Measurements from ENCODE around the gene CLHC1. TPM values are rescaled to one million over a fixed set of nuclear protein-coding genes. Genes with fewer than 3 reads are reported as not detected.

The CLHC1 gene
- total RNA-seq, 2 experiments from 2014 or later, result 18.1 to 19.4 TPM

DNA sequence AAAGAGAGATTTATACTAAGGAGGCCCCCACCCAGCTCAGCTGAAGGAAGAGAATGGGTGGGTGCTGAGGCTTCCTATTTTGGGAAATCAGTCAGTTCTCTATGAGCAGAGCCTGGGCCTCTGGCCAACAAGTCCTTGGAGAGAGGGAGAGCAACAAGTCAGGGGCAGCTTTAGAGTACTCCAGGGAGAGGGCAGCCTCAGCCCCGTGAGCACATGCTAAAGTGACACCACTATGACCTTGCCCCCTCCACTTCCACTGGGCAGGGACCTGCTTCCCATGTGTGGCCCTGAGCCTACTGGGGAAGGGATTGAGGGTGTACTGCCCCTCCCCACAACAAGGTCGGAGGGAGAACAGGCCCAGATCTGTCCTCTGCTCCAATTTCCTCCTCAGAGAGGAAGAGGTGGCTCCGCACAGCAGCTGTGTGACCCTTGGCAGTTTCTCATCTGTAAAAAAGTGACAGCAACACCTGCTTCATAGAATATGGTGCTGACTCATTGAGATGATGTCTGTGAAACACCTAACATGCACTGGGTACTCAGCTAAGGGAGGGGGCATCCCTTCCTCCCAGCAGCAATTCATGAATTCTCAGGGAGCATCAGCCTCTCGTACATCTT is 72.9 kb downstream of the CLHC1 start:
- H3K36me3 Mint-ChIP-seq, result no peaks in the 10 kb centered on the region
- POLR2A ChIA-PET, result interaction anchor here (1.7 kb wide), 1 partner anchor 109 kb away, joined by 6 read pairs; the partner anchor contains the start of gene RTN4
- no peak for DNase-seq
- ATAC-seq (ENCODE audit: low read depth), result no peak
- H3K4me3 Mint-ChIP-seq, result no peak overlapping the region
- H3K9me3 Mint-ChIP-seq, result no peaks in the 10 kb centered on the region
- no peak overlapping the region for H3K27ac Mint-ChIP-seq
- H3K4me1 Mint-ChIP-seq, result peaks cover 4% of the 10 kb centered on the region
- H3K27me3 Mint-ChIP-seq, result no peaks in the 10 kb centered on the region

- ATAC-seq (ENCODE audit: low read depth) (no peak), DNase-seq (no peak)
- Mint-ChIP-seq H3K36me3 (no peaks in the 10 kb centered on the region), H3K27me3 (no peaks in the 10 kb centered on the region), H3K9me3 (no peaks in the 10 kb centered on the region), H3K4me3 (no peak overlapping the region), H3K4me1 (peaks cover 4% of the 10 kb centered on the region), H3K27ac (no peak overlapping the region)
- POLR2A ChIA-PET, result interaction anchor here (1.7 kb wide), 1 partner anchor 108 kb away, joined by 6 read pairs; the partner anchor contains the start of gene RTN4
Observed at GRCh38 chr2:55158111-55158814, 73.8 kb downstream of the CLHC1 start.

DNA sequence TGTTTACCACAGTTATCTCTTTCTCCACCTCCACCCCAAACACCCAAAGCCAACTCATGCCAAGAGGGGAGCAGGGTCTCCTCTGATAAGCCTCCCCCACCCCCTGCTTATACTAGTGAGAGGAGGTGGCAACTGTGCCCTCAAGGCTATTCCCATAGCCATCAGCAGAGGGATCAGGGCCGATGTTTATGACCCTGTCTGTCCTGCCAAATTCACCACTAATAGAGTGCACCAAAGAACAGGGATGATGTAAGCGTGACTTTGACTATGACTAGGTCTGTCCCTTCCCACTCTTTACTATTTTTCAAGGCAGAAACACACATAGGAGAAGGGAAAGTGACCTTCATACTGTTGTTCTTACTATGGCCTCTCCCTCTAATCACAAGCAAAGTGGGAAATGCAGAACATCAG is 74.6 kb downstream of the CLHC1 start:
- ATAC-seq (ENCODE audit: low read depth) (no peak), DNase-seq (no peak)
- Mint-ChIP-seq H3K27me3 (no peaks in the 10 kb centered on the region), H3K27ac (no peak overlapping the region), H3K4me1 (peaks cover 4% of the 10 kb centered on the region), H3K4me3 (no peak overlapping the region), H3K36me3 (no peaks in the 10 kb centered on the region), H3K9me3 (no peaks in the 10 kb centered on the region)
- POLR2A ChIA-PET, result no interaction called here

DNA sequence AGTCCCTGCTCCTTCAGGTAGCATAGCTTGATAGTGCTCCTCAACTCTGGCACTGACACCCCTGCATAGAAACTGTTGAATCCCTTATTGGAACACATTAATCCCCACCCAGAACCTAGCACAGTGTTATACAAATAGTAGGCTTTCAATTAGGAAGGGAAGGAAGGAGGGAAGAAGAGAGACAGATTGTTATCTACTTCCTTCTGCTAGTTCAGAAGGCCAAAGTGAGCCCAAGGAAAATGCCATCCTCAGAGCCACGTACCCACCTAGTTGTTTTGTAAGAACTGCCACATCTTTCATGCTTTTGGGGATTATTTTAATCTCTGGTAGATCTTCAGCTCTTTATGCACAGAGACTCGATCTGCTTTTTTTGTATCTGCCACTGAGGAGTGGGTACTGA is 75.1 kb downstream of the CLHC1 start:
- no peaks in the 10 kb centered on the region for H3K9me3 Mint-ChIP-seq
- no peak overlapping the region for H3K27ac Mint-ChIP-seq
- ATAC-seq (ENCODE audit: low read depth) (no peak), DNase-seq (no peak)
- H3K27me3 Mint-ChIP-seq, result no peaks in the 10 kb centered on the region
- H3K36me3 Mint-ChIP-seq, result no peaks in the 10 kb centered on the region
- POLR2A ChIA-PET, result no interaction called here
- no peak overlapping the region for H3K4me3 Mint-ChIP-seq
- peaks cover 4% of the 10 kb centered on the region for H3K4me1 Mint-ChIP-seq

DNA sequence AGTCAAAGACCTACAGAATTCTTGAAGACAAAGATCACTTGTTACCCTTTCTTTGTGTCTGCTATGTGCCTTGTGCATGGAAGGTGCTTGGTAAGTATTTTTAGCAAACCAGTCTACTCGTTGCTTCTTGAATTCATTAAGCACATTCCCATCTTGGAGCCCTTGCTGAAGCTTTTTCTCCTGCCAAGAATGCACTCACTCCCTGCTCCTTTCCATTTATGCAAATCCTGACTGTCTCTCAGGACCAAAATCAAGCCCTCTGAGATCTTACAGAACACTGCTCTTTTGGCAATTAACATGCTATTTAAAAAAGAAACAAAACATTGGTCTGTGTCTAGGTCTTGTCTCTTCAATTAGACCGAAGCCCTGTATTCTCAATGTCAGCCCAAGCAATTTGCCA is 75.8 kb downstream of the CLHC1 start:
- Mint-ChIP-seq H3K36me3 (no peaks in the 10 kb centered on the region), H3K27me3 (no peaks in the 10 kb centered on the region), H3K4me1 (peaks cover 4% of the 10 kb centered on the region), H3K9me3 (no peaks in the 10 kb centered on the region), H3K27ac (no peak overlapping the region), H3K4me3 (no peak overlapping the region)
- ATAC-seq (ENCODE audit: low read depth), result no peak
- no peak for DNase-seq
- POLR2A ChIA-PET, result no interaction called here

DNA sequence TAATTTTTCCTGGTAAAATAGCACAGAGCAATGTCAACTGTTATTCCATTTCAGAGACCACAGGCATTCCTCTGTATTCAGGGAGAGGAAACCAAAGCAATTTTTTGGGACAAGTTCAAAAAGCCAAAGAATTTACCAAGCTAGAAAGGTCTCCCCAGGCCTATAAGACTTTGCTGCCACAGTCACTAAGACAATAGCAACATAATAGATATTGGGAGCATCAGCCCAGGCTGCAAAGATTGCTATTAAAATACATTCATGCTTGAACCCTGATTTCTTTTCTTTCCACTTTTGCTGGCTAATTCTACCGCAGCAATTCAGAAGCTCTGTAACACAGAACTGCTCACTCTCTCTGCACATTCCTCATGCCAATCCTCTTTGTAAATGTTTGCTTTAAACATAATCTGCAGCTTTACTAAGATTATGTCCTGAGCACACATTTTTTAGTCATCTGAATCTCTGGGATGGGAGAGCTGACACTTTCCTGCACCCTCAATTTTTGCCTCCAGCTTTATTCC is 76.3 kb downstream of the CLHC1 start:
- no peaks in the 10 kb centered on the region for H3K9me3 Mint-ChIP-seq
- H3K36me3 Mint-ChIP-seq, result no peaks in the 10 kb centered on the region
- ATAC-seq (ENCODE audit: low read depth), result no peak
- POLR2A ChIA-PET, result no interaction called here
- H3K27me3 Mint-ChIP-seq, result no peaks in the 10 kb centered on the region
- H3K4me3 Mint-ChIP-seq, result no peak overlapping the region
- H3K27ac Mint-ChIP-seq, result no peak overlapping the region
- H3K4me1 Mint-ChIP-seq, result peaks cover 4% of the 10 kb centered on the region
- no peak for DNase-seq

GRCh38 chr2:55155206-55155605 is 76.9 kb downstream of the CLHC1 start:
- Mint-ChIP-seq H3K9me3 (no peaks in the 10 kb centered on the region), H3K4me3 (no peak overlapping the region), H3K27ac (no peak overlapping the region), H3K36me3 (no peaks in the 10 kb centered on the region), H3K4me1 (peaks cover 4% of the 10 kb centered on the region), H3K27me3 (no peaks in the 10 kb centered on the region)
- DNase-seq (no peak), ATAC-seq (ENCODE audit: low read depth) (no peak)
- POLR2A ChIA-PET, result no interaction called here

GRCh38 chr2:55154525-55155030 is 77.5 kb downstream of the CLHC1 start:
- no peak overlapping the region for H3K4me3 Mint-ChIP-seq
- no peaks in the 10 kb centered on the region for H3K27me3 Mint-ChIP-seq
- H3K36me3 Mint-ChIP-seq, result no peaks in the 10 kb centered on the region
- no peaks in the 10 kb centered on the region for H3K9me3 Mint-ChIP-seq
- peaks cover 4% of the 10 kb centered on the region for H3K4me1 Mint-ChIP-seq
- DNase-seq (no peak), ATAC-seq (ENCODE audit: low read depth) (no peak)
- no peak overlapping the region for H3K27ac Mint-ChIP-seq
- POLR2A ChIA-PET, result no interaction called here

- H3K4me1 Mint-ChIP-seq, result peaks cover 4% of the 10 kb centered on the region
- no peaks in the 10 kb centered on the region for H3K9me3 Mint-ChIP-seq
- H3K27ac Mint-ChIP-seq, result no peak overlapping the region
- no peaks in the 10 kb centered on the region for H3K27me3 Mint-ChIP-seq
- H3K36me3 Mint-ChIP-seq, result no peaks in the 10 kb centered on the region
- DNase-seq (no peak), ATAC-seq (ENCODE audit: low read depth) (no peak)
- H3K4me3 Mint-ChIP-seq, result no peak overlapping the region
- POLR2A ChIA-PET, result interaction anchor here (1.1 kb wide), 1 partner anchor 104 kb away, joined by 4 read pairs; the partner anchor contains the start of gene RTN4
Observed at GRCh38 chr2:55153584-55154299, 78.4 kb downstream of the CLHC1 start.

GRCh38 chr2:55152475-55153412 is 79.3 kb downstream of the CLHC1 start:
- Mint-ChIP-seq H3K4me3 (no peak overlapping the region), H3K27me3 (no peaks in the 10 kb centered on the region), H3K27ac (no peak overlapping the region), H3K9me3 (no peaks in the 10 kb centered on the region), H3K4me1 (peaks cover 4% of the 10 kb centered on the region), H3K36me3 (no peaks in the 10 kb centered on the region)
- DNase-seq (no peak), ATAC-seq (ENCODE audit: low read depth) (no peak)
- POLR2A ChIA-PET, result interaction anchor here (1.1 kb wide), 1 partner anchor 103 kb away, joined by 4 read pairs; the partner anchor contains the start of gene RTN4

GRCh38 chr2:55151733-55152433 is 80.2 kb downstream of the CLHC1 start:
- DNase-seq (no peak), ATAC-seq (ENCODE audit: low read depth) (no peak)
- H3K36me3 Mint-ChIP-seq, result no peaks in the 10 kb centered on the region
- POLR2A ChIA-PET, result no interaction called here
- no peak overlapping the region for H3K4me3 Mint-ChIP-seq
- H3K27ac Mint-ChIP-seq, result no peak overlapping the region
- H3K4me1 Mint-ChIP-seq, result peaks cover 3% of the 10 kb centered on the region
- H3K9me3 Mint-ChIP-seq, result no peaks in the 10 kb centered on the region
- no peaks in the 10 kb centered on the region for H3K27me3 Mint-ChIP-seq

- H3K27me3 Mint-ChIP-seq, result no peaks in the 10 kb centered on the region
- H3K36me3 Mint-ChIP-seq, result no peaks in the 10 kb centered on the region
- no peak for ATAC-seq (ENCODE audit: low read depth)
- POLR2A ChIA-PET, result no interaction called here
- H3K27ac Mint-ChIP-seq, result no peak overlapping the region
- H3K4me3 Mint-ChIP-seq, result no peak overlapping the region
- no peaks in the 10 kb centered on the region for H3K4me1 Mint-ChIP-seq
- DNase-seq, result no peak
- H3K9me3 Mint-ChIP-seq, result no peaks in the 10 kb centered on the region
Observed at GRCh38 chr2:55150834-55151233, 81.3 kb downstream of the CLHC1 start.

All from activated naive CD8-positive, alpha-beta T cell treated with anti-CD3 and anti-CD28 coated beads, Interleukin-2, amount 10 ng/mL, durations not matched to agents 7 days and 5 days (primary cell).